Stimulated activated CD4-positive, alpha-beta T cell treated with anti-CD3 and anti-CD28 coated beads, Interleukin-1b, Interleukin-23, amount 100 ng/mL, for 1 hour (primary cell): ENCODE results near the gene GSG1L.

ENCODE experiments used
- DNase-seq, 2 donors: peaks; one replicate each; pipeline ENCODE4 v3.0.0-alpha.2; 2020; ENCODE audit warnings: low read depth in 2 of 2

Gene GSG1L

DNA sequence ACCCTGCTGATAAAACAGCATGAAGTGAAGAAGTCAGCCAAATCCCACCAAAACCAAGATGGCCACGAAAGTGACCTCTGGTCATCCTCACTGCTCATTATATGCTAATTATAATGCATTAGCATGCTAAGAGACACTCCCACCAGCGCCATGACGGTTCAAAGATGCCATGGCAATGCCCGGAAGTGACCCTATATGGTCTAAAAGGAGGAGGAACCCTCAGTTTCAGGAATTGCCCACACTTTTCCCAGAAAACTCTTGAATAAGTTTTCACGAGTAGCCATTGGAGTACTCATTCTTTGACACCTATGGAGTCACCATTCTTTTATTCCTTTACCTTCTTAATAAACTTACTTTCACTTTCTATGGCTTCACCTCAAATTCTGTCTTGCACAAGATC lies 44.3 kb downstream of the GSG1L start:
- no peak for DNase-seq

DNA sequence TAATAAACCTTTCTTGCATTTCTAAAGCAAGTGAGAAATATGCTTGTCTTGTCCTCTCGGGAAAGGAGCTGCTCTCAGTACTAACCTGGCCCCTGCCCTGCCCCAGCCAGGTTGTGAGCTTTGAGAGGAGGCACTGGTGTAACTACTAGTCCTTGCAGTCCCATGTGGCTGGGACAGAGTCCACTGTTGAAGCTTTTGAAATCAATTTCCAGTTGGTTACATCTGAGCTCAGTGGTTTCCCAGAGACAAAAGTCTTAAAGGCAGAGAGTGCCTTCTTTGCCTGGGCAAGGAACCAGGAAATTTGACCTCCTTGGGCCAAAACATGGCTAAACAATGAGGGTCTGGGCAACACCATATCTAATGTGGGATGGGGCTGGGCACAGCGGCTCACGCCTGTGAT lies 48.7 kb downstream of the GSG1L start:
- DNase-seq = no peak

DNA sequence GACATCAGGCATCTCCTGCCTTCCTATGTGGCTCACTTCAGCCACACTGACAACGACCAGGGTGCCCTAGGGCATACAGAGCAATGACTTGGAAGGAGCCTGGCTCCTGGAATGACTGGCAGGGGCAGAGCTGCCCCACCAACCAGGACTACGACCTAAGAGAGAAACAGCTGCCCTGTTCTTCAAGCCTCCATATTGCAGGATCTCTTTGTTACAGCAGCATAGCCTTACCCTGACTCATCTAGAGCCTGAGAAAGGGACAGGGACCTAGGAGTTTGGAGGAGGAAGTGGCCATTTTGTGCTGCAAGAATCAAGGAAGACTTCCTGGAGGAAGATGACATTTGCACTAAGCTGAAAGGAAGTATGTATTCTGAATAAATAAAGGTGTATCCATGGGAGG lies 49.6 kb downstream of the GSG1L start:
- DNase-seq = no peak

DNA sequence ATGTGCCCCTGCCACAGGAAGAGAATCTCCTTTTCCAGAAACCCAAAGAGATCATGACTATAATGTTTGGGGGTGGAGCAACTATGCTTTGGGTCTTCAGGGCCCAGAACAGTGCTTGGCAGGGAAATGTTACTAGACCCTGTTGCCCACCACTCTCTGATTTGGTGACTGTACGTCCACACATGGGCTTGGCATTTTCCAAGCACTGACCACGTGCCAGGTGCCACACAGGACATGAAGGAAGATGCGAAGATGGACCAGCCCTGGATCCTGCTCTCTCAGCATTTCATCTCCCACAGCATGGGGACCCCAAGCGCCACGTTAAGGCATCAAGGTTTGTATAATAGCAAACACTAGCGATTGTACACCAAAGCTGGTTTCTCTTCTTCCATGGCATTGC lies 50.1 kb downstream of the GSG1L start:
- no peak for DNase-seq

DNA sequence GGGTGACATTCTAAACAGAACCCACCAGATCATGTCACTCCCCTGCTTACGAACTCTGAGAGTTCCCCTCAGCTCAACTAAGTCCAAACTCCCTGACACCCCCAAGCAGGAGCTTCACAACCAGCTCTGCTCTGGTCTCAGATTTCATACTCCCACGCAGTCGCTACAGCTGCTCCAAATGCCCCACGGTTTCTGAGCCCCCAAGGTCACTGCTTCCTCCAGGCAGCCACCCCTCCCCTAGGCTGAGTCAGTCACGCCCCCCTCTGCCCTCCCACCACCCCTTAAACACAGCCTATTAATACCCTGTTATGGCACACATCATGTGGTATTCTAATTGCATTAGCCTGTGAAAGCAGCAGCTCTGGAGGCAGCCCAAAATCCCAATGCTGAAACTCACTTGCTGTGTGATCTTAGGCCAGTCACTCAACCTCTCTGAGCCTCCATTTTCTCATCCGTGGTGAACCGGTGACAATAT lies 51.5 kb downstream of the GSG1L start:
- DNase-seq = no peak

DNA sequence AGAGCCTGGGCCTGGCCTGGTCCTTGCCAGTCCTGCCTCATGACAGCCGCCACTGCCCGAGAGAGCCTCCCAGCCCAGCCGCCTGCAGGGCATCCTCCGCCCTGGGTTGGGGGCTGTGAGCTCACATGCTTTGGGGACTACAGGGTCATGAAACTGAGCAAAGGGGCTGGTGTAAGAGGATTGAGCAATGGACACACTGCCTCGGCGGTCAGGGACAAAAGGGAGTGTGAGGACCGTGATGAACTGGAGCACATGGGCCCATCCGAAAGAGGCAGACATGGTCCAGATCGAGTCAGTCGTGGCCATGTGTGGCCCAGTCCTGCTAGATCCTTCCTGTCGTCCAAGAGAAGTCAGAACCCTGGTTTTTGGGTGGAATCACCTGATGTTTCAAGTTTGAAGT lies 52.3 kb downstream of the GSG1L start:
- DNase-seq = no peak

DNA sequence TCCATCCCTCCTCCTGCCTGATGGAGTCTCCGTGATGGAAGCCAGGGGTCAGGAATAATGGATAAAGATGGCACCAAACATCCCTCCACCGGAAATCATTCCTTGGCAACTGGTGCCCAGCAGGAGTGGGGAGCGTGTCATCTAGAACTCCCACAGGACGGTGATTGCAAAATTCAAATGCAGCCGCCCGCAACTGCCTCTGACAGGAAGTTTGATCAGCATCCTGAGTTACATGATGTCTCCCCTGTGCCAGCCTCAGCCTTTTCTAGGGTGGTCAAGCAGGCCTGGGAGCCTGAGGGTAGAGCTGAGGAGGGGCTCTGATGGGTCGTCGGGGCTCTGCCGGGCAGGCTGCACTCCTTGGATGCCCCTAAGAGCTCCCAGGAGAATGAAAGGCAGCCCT lies 52.8 kb downstream of the GSG1L start:
- no peak for DNase-seq

DNA sequence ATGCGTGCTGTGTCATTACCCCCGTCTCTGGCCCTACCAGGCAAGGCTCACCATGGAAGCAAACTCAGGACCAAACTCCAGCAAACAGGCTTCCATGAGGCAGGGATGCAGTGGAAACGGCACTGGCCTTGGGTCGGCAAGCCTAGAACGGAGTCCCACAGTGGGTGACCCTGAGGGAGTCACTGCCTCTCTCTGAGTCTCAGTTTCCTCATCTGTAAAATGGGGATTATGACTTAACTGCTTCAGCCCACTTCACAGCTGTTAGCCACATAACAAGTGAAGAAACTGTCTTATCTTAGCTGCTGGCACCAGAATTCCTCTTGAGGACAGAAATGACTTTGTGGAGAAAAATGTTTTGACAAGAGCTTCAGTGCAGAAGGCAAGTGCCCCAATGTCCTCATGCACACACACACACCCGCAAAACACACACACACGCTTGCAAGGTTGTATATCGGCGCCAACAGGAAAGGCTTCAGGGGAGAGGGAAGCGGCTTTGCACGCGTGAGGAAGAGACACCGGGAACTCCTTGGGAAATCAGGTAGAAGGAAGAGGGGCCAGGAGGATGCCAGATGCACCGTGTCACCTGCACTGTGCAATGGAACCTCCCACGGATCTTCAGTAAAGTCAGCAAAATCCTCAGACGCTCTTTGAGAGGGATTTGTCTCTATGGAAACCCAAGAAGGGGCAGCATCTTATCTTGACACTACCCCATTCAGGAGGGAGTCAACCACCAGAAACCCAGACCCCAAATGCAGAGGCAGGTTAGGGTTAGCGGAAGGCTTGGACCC lies 53.7 kb downstream of the GSG1L start:
- DNase-seq = no peak

DNA sequence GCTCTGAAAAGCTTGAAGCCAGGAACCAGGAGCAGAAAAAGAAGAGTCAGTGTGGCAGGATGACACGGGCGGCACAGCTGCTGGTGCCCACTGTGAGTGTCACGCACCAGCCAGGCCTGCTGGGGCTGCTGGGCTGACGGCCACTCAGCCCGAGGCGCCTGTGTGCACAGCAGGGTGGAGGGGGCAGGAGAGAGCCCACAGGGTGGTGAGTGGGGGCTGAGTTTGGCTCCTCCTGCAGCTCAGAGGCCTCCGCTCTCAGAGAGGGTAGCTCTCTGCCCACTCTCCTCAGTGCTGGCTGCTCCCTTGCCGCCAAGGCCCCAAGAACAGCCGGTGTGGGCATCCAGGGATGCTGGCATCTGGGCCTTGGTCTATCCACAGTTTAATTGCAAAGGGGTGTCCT lies 59.6 kb downstream of the GSG1L start:
- no peak for DNase-seq

DNA sequence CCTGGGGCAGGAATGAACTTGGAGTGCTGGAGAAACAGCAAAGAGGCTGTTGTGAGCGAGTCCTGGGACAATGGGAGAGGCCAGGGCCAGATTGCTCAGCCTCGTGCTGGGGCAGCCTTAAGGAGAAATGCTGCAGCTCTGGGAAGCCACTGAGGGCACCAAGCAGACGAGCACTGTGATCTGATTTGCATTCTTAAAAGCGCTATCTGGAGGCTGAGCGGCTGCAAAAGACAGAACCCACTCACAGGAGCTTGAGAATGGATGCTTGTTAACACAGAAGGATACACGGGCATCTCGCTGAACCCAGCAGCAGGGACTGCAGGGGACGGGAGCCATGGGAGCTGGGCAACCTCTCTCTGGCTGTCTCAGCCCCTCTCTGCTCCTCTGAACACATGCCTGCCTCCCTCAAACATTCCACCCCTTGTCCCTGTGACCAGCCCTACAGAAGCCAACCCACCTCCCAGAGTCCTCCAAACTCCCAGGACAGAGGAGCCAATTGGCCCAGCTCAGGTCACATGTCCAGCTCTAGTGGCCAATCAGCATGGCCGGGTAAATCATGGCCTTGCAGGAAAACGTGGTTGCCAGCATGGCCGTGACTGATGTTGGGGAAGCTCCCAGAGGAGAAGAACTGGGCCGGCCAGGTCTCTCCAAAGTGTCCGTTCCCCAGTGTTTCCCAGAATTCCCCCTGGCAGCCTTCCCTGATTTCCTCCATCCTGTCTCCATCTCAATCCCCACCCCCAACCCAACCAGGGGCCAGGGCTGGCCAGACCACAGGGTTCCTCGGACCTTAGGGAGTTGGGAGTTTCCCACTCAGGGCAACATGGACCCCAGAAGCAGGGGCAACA lies 60.3 kb downstream of the GSG1L start:
- DNase-seq = no peak

DNA sequence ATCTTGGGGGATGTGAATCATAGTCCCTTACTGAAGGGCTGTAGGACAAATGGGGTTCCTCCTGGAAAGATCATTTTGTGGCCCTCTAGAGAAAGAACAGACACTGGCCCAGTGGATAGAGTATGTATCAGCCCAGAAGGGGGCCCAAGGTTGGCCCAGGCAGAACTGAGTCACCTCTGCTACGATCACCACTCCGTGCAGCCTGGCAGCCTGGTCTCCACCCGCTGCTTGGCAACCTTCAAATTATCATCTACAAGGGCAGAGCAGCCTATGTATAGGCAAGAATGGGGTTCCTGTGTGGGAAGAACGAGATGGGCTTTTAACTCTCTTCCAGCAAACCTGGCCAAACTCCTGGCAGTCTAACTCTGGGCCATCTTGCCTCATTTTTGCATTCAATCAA lies 61.9 kb downstream of the GSG1L start:
- DNase-seq = no peak

DNA sequence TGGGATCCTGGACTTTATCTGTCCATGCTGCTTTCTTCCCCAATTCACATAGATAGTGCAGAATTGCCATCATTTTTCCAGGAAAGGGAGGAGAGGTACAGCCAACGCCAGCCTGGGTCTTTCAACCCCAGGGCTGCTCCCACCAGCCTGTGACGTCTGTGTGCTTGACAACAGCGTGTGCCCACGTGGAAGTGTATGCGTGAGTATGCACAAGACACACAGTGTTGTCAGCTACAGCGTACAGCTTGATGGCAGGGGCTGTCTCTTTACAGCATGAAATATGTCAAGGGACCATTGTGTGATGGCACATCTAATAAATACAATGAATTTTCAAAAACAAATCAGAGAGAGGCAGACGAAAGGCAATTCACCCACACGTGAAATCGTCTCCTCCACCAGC lies 62.3 kb downstream of the GSG1L start:
- no peak for DNase-seq

DNA sequence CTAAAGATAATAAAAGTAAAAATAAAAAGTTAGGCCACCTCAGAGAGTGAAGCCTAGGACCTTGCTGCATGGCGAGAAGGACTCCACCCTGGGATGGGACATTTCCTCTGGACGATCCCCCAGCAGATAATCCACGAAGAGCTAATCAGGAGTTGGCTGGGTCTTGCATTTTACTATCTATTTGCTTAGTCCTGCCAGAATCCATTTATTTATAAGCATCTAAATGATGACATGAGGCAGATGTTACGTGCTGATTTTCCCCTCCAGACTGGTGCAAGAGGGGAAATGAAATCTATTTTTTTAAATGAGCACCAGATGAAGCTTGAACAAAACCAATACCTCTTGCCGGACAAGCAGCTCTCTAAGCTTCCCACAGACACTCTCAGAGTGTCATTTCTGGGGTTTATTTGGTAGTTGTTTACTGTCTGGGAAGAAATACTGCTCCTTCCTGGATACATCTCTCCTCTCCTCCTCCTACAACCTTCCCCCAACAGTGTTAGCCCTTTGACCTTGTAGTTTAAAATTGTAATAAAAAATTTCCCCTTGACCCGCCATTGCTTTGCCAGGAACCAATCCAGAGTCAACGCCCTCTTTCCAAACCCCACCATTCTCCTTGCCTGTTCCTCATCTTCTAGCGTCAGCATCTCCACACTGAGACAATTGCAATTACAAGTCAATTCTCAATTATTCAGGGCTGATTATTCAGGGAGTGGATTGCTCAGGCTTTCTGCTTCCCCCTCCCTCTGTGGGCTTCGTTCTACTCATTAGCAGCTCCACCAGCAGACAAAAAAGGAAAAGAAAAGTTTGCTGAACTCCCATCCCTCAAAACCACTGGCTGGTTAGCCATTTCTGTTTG lies 63.0 kb downstream of the GSG1L start:
- DNase-seq = no peak

DNA sequence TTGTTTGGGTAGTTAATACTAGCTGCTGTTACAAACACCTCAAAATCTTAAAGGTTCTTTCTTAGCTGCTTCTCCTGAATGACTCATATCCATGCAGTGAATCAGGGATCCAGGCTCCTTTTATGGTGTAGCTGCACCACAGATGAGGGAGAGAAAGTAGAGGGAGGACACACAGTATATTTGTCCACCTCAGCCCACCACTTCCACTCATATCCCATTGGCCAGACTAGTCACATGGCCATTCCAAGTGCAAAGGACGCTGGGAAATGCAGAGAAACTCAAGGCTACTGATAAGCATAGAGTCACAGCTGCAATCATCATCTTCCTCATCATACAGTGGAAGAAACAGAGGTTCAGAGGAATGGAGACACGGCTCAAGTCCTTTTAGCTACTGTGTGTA lies 63.8 kb downstream of the GSG1L start:
- no peak for DNase-seq

DNA sequence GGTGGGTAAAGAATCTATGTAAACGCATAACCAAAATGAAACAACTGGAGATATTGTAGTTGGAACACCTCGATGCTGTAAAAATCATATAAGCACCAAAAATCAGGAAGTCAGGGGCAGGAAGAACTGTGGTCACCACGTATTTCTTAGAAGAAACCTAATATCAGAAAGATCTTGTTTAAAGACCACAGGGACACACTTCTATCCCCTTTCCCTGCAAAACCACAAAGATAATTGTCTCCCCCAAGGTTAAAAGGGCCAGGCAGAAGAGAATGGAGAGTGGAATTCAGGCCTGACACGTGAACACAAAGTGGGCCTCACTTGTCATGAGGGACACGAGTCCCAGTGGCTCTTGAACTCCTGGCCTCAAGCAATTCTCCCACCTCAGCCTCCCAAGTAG lies 68.1 kb downstream of the GSG1L start:
- no peak for DNase-seq

DNA sequence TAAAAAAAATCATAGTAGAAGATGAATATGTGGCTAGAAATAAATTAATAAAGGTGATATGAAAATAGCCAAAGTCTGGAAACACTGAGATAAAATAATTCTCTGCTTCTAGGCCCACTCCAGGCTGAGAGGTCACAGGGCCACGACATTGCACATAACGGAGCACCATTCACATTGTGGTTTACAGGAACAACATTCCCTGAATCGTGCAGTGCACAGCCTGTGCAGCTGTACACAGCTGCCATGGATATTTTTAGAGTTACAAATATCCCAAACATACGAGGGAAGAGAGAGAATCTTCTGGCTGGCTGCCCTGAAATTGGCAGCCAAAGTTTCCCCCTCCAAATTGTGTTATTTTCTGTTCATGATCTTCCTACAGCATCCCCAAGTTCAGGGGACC lies 68.8 kb downstream of the GSG1L start:
- DNase-seq = no peak

DNA sequence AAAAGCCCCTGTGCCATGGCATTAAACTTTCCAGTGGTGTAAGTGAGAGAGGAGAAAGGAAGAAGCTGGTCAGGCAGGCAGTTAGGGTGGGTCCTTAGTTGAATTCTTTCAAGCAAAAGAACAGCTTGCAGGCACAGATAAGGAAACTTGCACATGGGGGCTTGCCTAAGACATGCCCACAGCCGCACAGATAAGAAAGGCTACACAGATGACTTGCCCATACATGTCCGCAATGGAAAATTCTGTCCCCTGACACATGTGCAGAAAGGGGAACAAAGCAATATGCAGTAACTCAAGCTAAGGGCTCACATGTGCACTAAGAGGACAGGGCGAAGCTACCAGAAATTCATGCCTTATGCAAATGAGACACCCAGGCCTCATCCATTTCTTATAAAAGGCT lies 69.9 kb downstream of the GSG1L start:
- DNase-seq = no peak

DNA sequence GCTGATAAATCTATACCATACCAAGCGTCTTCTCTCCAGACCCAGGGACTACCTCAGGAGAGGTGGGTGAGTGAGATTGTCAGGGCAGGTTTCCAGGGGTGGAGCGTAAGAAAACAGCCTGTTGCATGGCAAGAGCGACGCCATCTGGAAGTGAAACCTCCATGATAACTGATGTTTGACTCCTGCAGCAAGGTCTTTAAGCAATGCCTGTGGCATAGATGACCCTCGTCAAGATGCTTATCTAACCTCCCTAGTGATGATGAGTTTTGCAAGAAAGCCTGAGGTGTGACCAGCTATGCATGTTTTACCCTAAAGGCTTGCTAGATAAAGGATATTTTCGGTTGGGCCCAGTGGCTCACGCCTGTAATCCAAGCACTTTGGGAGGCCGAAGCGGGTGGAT lies 71.6 kb downstream of the GSG1L start:
- no peak for DNase-seq

DNA sequence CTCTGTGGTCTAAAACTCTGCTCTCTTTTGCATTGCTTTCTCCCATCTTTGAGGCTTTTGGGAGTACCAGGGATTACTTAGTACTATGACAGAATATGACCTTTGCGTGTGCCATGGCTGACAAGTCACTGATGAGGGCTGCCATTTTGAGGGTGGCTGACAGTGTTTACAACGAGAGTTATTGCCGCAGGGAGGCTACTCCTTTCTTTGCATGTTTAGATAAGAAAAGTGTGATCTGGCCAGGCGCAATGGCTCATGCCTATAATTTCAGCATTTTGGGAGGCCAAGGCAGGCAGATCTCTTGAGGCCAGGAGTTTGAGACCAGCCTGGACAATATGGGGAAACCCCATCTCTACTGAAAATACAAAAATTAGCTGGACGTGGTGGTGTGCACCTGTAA lies 77.5 kb downstream of the GSG1L start:
- DNase-seq = no peak

DNA sequence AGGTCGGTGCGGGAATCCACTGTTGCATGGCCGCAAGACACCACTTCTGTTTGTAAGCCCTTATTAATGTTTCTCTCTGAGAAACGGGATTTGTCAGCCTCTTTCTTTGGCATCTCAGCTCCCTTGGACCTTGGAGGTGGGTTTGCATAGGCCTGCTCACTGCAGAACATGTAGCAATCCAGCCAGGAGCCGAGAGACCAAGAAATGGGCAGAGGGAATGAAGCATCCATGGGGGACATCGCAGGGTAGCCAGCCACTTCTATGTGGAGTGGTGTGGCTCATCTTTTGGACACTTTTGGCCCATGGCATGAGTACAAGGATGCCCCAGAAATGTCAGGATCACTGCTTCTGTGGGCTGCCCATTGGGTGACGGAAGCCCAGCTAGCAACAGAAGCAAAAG lies 79.4 kb downstream of the GSG1L start:
- DNase-seq = no peak

DNA sequence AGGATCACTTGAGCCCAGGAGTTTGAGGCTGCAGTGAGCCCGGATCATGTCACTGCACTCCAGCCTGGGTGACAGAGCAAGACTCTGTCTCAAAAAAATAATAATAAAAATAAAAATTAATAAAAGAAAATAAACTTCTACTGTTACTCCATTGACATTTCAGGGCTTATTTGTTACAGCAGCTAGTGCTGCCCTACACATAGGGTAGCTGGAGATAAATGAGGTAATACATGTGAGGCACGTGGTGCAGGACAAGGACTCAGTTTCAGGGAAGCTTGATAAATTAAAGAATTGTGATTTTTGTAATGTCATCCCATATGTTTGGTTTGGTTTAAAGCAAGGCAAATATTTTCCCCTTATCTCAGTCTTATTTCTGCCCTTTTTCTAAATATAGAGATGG lies 80.3 kb downstream of the GSG1L start:
- no peak for DNase-seq

DNA sequence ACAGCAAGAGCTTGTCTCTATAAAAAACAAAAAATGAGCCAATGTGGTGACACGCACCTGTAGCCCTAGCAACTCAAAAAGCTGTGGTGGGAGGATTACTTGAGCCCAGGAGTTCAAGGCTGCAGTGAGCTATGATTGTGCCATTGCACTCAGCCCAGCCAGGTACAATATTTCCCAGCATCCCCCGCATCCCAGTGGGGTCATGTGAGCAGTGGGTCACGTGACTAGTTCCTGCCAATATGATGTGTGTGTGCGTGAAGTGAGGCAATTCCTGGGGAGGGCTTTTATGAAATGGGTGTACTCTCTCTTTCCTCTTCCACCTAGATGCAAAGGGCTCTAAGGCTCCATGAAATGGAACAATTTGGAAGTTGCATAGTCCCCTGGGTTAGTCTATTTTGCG lies 81.3 kb downstream of the GSG1L start:
- no peak for DNase-seq
